H9 (cell line): ENCODE results near the gene CADM1. TPM values are rescaled to one million over a fixed set of nuclear protein-coding genes. Genes with fewer than 3 reads are reported as not detected.

Experiments
- DNase-seq: peaks from one replicate; pipeline ENCODE4 v3.0.0-alpha.2; 2017
- H2AFZ ChIP-seq: one replicate; pipeline ENCODE4 v1.6.1; 2013; ENCODE audit warnings: mild to moderate bottlenecking, low read length, control low read depth, moderate library complexity
- H2AK5ac ChIP-seq: 2 replicates; pipeline ENCODE4 v1.6.1; 2013; ENCODE audit warnings: low read length, control low read depth, mixed read lengths; ENCODE audit not compliant: insufficient read length
- H2BK120ac ChIP-seq: one replicate; pipeline ENCODE4 v1.6.1; 2013; ENCODE audit warnings: low read depth, mild to moderate bottlenecking, low read length, control low read depth, inconsistent platforms; ENCODE audit not compliant: poor library complexity, severe bottlenecking
- H2BK12ac ChIP-seq: 2 replicates; pipeline ENCODE4 v1.6.1; 2013; ENCODE audit warnings: low read length, control low read depth, mixed read lengths, low read depth; ENCODE audit not compliant: insufficient read length
- H2BK15ac ChIP-seq: 2 replicates; pipeline ENCODE4 v1.6.1; 2013; ENCODE audit warnings: low read depth, low read length, control low read depth
- H2BK20ac ChIP-seq: one replicate; pipeline ENCODE4 v1.6.1; 2013; ENCODE audit warnings: low read depth, mild to moderate bottlenecking, low read length, control low read depth, inconsistent platforms; ENCODE audit not compliant: poor library complexity, severe bottlenecking
- H2BK5ac ChIP-seq: 2 replicates; pipeline ENCODE4 v1.6.1; 2013; ENCODE audit warnings: low read length, control low read depth, mixed read lengths; ENCODE audit not compliant: insufficient read length
- H3K14ac ChIP-seq: 2 replicates; pipeline ENCODE4 v1.6.1; 2013; ENCODE audit warnings: low read length, control low read depth; ENCODE audit not compliant: insufficient read depth
- H3K18ac ChIP-seq: 2 replicates; pipeline ENCODE4 v1.6.1; 2013; ENCODE audit warnings: low read depth, mild to moderate bottlenecking, mixed read lengths, low read length, control low read depth; ENCODE audit not compliant: insufficient read length
- H3K23ac ChIP-seq: 2 replicates; pipeline ENCODE4 v1.6.1; 2013; ENCODE audit warnings: low read length, control low read depth, mixed read lengths, low read depth; ENCODE audit not compliant: insufficient read length
- H3K23me2 ChIP-seq: 2 replicates; pipeline ENCODE4 v1.6.1; 2013; ENCODE audit warnings: low read depth, mild to moderate bottlenecking, mixed read lengths, low read length, control low read depth; ENCODE audit not compliant: insufficient read length, poor library complexity, severe bottlenecking
- H3K27ac ChIP-seq: 2 replicates; pipeline ENCODE4 v1.5.1; 2013; ENCODE audit warnings: low read length, control low read depth, mixed read lengths, low read depth; ENCODE audit not compliant: insufficient read length
- H3K27me3 ChIP-seq: 2 replicates; pipeline ENCODE4 v1.6.1; 2013; ENCODE audit warnings: low read length, control low read depth, inconsistent platforms; ENCODE audit not compliant: insufficient read depth
- H3K4ac ChIP-seq: 2 replicates; pipeline ENCODE4 v1.6.1; 2013; ENCODE audit warnings: low read depth, mild to moderate bottlenecking, control low read depth, inconsistent platforms, low read length, moderate library complexity
- H3K4me1 ChIP-seq: 2 replicates; pipeline ENCODE4 v1.6.1; 2013; ENCODE audit warnings: low read length, control low read depth, inconsistent platforms; ENCODE audit not compliant: insufficient read depth
- H3K4me2 ChIP-seq: 2 replicates; pipeline ENCODE4 v1.6.1; 2013; ENCODE audit warnings: low read length, control low read depth, mixed read lengths; ENCODE audit not compliant: insufficient read length, insufficient read depth
- H3K56ac ChIP-seq: 2 replicates; pipeline ENCODE4 v1.6.1; 2013; ENCODE audit warnings: low read depth, mild to moderate bottlenecking, mixed read lengths, low read length, control low read depth; ENCODE audit not compliant: insufficient read length
- H3K79me1 ChIP-seq: 2 replicates; pipeline ENCODE4 v1.6.1; 2013; ENCODE audit warnings: low read depth, mild to moderate bottlenecking, moderate library complexity, low read length, control low read depth, inconsistent platforms; ENCODE audit not compliant: insufficient read depth, poor library complexity, severe bottlenecking
- H3K79me2 ChIP-seq: 2 replicates; pipeline ENCODE4 v1.6.1; 2013; ENCODE audit warnings: low read length, control low read depth, inconsistent platforms; ENCODE audit not compliant: insufficient read depth
- H3K9ac ChIP-seq: 2 replicates; pipeline ENCODE4 v1.6.1; 2013; ENCODE audit warnings: low read length, control low read depth, mixed read lengths; ENCODE audit not compliant: insufficient read length; ENCODE audit errors: extremely low read depth
- H3K9me3 ChIP-seq: one replicate; pipeline ENCODE4 v1.6.1; 2013; ENCODE audit warnings: low read depth, low read length, inconsistent platforms; ENCODE audit not compliant: control insufficient read depth
- H3T11ph ChIP-seq: one replicate; pipeline ENCODE4 v1.6.1; 2013; ENCODE audit warnings: mild to moderate bottlenecking, low read length, control low read depth, inconsistent platforms
- H4K20me1 ChIP-seq: one replicate; pipeline ENCODE4 v1.6.1; 2013; ENCODE audit not compliant: control insufficient read depth, insufficient read length, insufficient read depth
- H4K5ac ChIP-seq: 2 replicates; pipeline ENCODE4 v1.6.1; 2013; ENCODE audit warnings: low read depth, mild to moderate bottlenecking, mixed read lengths, low read length, control low read depth; ENCODE audit not compliant: insufficient read length
- H4K8ac ChIP-seq: replicated peaks from 2 replicates; pipeline ENCODE4 v1.6.1; 2013; ENCODE audit warnings: low read length, control low read depth, mixed read lengths, low read depth; ENCODE audit not compliant: insufficient read length
- H4K91ac ChIP-seq: 2 replicates; pipeline ENCODE4 v1.6.1; 2013; ENCODE audit warnings: low read depth, mild to moderate bottlenecking, moderate library complexity, mixed read lengths, low read length, control low read depth; ENCODE audit not compliant: insufficient read length
- H3K27ac Mint-ChIP-seq, 3 experiments: 2 replicates in 2 of 3; 3 replicates in 1 of 3; pipeline ENCODE4 v1.8.0; 2020 to 2021; ENCODE audit warnings: mixed read lengths in 3 of 3, mild to moderate bottlenecking in 1 of 3, moderate library complexity in 1 of 3
- H3K27me3 Mint-ChIP-seq: 2 replicates; pipeline ENCODE4 v1.8.0; 2021; ENCODE audit warnings: low read depth, mild to moderate bottlenecking, moderate library complexity, mixed read lengths
- H3K36me3 Mint-ChIP-seq, 3 experiments: 2 replicates in 2 of 3; 3 replicates in 1 of 3; pipeline ENCODE4 v1.8.0; 2020 to 2021; ENCODE audit warnings: low read depth in 3 of 3, mixed read lengths in 3 of 3; ENCODE audit not compliant: insufficient read depth in 1 of 3
- H3K4me1 Mint-ChIP-seq, 2 experiments: 2 replicates each; pipeline ENCODE4 v1.8.0; 2020; ENCODE audit warnings: mixed read lengths in 2 of 2
- H3K4me3 Mint-ChIP-seq, 2 experiments: 2 replicates in 1 of 2; 3 replicates in 1 of 2; pipeline ENCODE4 v1.8.0; 2020 to 2021; ENCODE audit warnings: mild to moderate bottlenecking in 2 of 2, mixed read lengths in 2 of 2, moderate library complexity in 1 of 2
- H3K9me3 Mint-ChIP-seq, 2 experiments: 2 replicates in 1 of 2; 3 replicates in 1 of 2; pipeline ENCODE4 v1.8.0; 2020; ENCODE audit warnings: mild to moderate bottlenecking in 2 of 2, mixed read lengths in 2 of 2, moderate library complexity in 1 of 2
- WGBS: extraction: QIAGEN DNeasy Blood & Tissue Kit; methylation state at CpG from one replicate; pipeline ENCODE4 v1.1.7; 2013; ENCODE audit warnings: missing lambda C conversion rate, low lambda C conversion rate, mixed read lengths; ENCODE audit not compliant: insufficient read length; ENCODE audit errors: extremely low coverage; 5-methylcytosine and 5-hydroxymethylcytosine counted together
- total RNA-seq: library from RNA; stranded (reverse); gene quantifications from 2 replicates; pipeline ENCODE4 v1.2.1, GENCODE V29; 2021
- TF ChIP-seq, protein P1 (sequence below): fragments of 200-600 bp; sonication (generic); conservative IDR thresholded peaks from 3 replicates; pipeline ENCODE4 v1.8.0; 2021; ENCODE audit warnings: antibody characterized with exemption, mild to moderate bottlenecking

Gene CADM1
- total RNA-seq, 1 experiment from 2014 or later: 11.9 TPM

DNA sequence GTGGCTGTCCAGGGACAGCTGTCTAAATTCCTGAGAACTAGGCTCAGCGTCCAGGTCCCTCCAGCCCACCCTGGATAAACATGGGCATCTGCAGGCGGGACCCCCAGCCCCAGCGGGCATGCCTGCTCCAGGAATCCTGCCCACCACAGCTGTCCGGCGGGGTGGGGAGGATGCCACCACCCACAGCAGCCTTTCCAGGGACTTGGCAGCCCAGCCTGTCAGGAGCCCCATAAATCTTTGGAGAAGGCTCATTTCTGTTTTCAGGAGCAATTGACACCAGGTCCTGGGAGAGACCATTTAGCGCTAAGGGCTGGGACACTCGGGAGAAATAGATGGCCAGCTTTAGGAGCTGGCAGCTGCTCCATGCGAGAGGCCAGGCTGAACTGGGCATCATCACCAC lies 358.9 kb downstream of the CADM1 start:
- Histone ChIP-seq H4K20me1 (no peaks in the 10 kb centered on the region), H3K23me2 (no peaks in the 10 kb centered on the region), H3K9ac (no peak overlapping the region), H3K4ac (no peak overlapping the region), H3K56ac (no peak overlapping the region), H2BK12ac (no peak overlapping the region), H3K14ac (no peak overlapping the region), H2AFZ (no peak overlapping the region), H3T11ph (no peak overlapping the region), H2BK15ac (no peak overlapping the region), H3K27me3 (no peaks in the 10 kb centered on the region), H3K4me1 (no peaks in the 10 kb centered on the region), H3K79me1 (no peaks in the 10 kb centered on the region), H4K91ac (no peak overlapping the region), H2AK5ac (no peak overlapping the region), H3K79me2 (no peaks in the 10 kb centered on the region), H2BK5ac (no peak overlapping the region), H3K27ac (no peak overlapping the region), H3K18ac (no peak overlapping the region), H4K5ac (no peak overlapping the region), H4K8ac (no peak overlapping the region), H3K23ac (no peak overlapping the region), H3K9me3 (no peaks in the 10 kb centered on the region), H2BK120ac (no peak overlapping the region), H2BK20ac (no peak overlapping the region), H3K4me2 (no peak overlapping the region)
- no peaks in the 10 kb centered on the region for H3K36me3 Mint-ChIP-seq
- no CpG with 5 or more reads among the region's 8 CpGs for WGBS
- TF ChIP-seq, protein P1, sequence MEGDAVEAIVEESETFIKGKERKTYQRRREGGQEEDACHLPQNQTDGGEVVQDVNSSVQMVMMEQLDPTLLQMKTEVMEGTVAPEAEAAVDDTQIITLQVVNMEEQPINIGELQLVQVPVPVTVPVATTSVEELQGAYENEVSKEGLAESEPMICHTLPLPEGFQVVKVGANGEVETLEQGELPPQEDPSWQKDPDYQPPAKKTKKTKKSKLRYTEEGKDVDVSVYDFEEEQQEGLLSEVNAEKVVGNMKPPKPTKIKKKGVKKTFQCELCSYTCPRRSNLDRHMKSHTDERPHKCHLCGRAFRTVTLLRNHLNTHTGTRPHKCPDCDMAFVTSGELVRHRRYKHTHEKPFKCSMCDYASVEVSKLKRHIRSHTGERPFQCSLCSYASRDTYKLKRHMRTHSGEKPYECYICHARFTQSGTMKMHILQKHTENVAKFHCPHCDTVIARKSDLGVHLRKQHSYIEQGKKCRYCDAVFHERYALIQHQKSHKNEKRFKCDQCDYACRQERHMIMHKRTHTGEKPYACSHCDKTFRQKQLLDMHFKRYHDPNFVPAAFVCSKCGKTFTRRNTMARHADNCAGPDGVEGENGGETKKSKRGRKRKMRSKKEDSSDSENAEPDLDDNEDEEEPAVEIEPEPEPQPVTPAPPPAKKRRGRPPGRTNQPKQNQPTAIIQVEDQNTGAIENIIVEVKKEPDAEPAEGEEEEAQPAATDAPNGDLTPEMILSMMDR: no peak
- DNase-seq: no peak
- no peak overlapping the region for H3K27ac Mint-ChIP-seq
- no peaks in the 10 kb centered on the region for H3K9me3 Mint-ChIP-seq
- no peak overlapping the region for H3K4me3 Mint-ChIP-seq
- H3K4me1 Mint-ChIP-seq: peaks cover 1 to 2% of the 10 kb centered on the region in 2 experiments
- H3K27me3 Mint-ChIP-seq: peaks cover 8% of the 10 kb centered on the region
